ENCODE results near the gene ITGA6. TPM values are rescaled to one million over a fixed set of nuclear protein-coding genes. Genes with fewer than 3 reads are reported as not detected.

Gene ITGA6
- total RNA-seq, 1 donor from 2014 or later, result 0.81 TPM

DNA sequence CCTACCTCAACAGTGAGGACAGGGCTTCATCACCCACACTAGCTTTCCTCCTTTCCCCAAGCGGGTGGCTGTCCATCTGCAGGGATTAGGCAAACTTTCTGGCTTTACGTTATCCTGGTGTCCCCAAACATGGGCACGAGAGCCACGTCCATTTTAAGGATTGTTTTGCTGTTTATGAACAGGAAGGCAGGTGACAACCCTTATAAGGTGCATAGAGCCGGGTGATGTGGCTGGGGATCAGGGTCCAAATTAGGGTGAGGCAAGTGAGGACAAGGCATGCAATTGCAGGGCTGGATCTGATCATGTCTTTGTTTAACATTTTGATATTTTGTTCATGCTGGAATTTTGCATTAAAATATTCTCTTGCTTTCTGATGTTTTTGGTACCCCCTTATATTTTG, 27.6 kb upstream of the ITGA6 start:
- H3K9me3 Mint-ChIP-seq (ENCODE audit: unreplicated experiment), result no peaks in the 10 kb centered on the region
- no peaks in the 10 kb centered on the region for H3K36me3 Mint-ChIP-seq (ENCODE audit: unreplicated experiment)
- no peak for DNase-seq
- no peak overlapping the region for H3K4me3 Mint-ChIP-seq (ENCODE audit: unreplicated experiment)
- H3K4me1 Mint-ChIP-seq (ENCODE audit: low read depth, unreplicated experiment), result no peaks in the 10 kb centered on the region
- H3K27me3 Mint-ChIP-seq (ENCODE audit: unreplicated experiment), result peaks cover 2% of the 10 kb centered on the region
- no peak for TF ChIP-seq CTCF (IDR thresholded peaks at IDR 0.05; ENCODE audit: partially characterized antibody, unreplicated experiment)
- no peak overlapping the region for H3K27ac Mint-ChIP-seq (ENCODE audit: unreplicated experiment)

GRCh38 chr2:172402198-172402597, 25.2 kb upstream of the ITGA6 start:
- Mint-ChIP-seq H3K36me3 (ENCODE audit: unreplicated experiment) (no peaks in the 10 kb centered on the region), H3K27ac (ENCODE audit: unreplicated experiment) (no peak overlapping the region)

GRCh38 chr2:172403402-172403801, 24.0 kb upstream of the ITGA6 start:
- Mint-ChIP-seq H3K36me3 (ENCODE audit: unreplicated experiment) (no peaks in the 10 kb centered on the region), H3K4me3 (ENCODE audit: unreplicated experiment) (no peak overlapping the region), H3K9me3 (ENCODE audit: unreplicated experiment) (no peaks in the 10 kb centered on the region), H3K27ac (ENCODE audit: unreplicated experiment) (no peak overlapping the region), H3K27me3 (ENCODE audit: unreplicated experiment) (peaks cover 2% of the 10 kb centered on the region), H3K4me1 (ENCODE audit: low read depth, unreplicated experiment) (no peaks in the 10 kb centered on the region)
- DNase-seq, result no peak
- no peak for TF ChIP-seq CTCF (IDR thresholded peaks at IDR 0.05; ENCODE audit: partially characterized antibody, unreplicated experiment)

More at GRCh38 chr2:172402198-172402597, 25.2 kb upstream of the ITGA6 start:
- Mint-ChIP-seq H3K27me3 (ENCODE audit: unreplicated experiment) (peaks cover 2% of the 10 kb centered on the region), H3K4me3 (ENCODE audit: unreplicated experiment) (no peak overlapping the region), H3K9me3 (ENCODE audit: unreplicated experiment) (no peaks in the 10 kb centered on the region), H3K4me1 (ENCODE audit: low read depth, unreplicated experiment) (no peaks in the 10 kb centered on the region)
- no peak for DNase-seq
- TF ChIP-seq CTCF (IDR thresholded peaks at IDR 0.05; ENCODE audit: partially characterized antibody, unreplicated experiment), result no peak

DNA sequence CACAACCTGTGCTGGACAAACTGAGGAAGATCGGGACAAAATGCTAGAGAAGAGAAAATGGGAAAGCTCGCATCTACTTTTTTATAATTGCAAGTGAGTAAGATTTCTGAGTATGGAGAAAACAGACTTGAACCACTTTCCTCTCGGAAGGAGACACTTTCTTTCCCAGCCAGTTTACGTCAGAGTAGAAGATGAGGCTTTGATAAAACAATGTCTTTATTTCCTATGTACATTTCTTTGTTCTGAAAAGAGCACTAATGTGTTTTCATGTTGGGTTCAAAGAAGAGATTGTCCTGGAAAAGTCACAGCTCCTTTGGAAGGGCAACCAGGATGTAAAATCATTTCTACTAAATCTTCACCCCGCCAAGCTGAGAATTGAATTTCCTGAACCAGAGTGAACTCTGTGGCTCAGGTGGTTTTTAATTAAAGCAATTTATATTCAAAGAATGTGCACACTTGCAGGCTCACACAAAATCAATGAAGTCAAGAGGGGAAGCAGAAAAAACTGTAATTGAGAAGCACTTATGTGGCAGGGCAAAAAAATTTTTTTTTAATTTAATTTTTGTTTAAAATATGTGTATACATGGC, 23.4 kb upstream of the ITGA6 start:
- no peaks in the 10 kb centered on the region for H3K4me1 Mint-ChIP-seq (ENCODE audit: low read depth, unreplicated experiment)
- DNase-seq, result no peak
- peaks cover 2% of the 10 kb centered on the region for H3K27me3 Mint-ChIP-seq (ENCODE audit: unreplicated experiment)
- no peak overlapping the region for H3K27ac Mint-ChIP-seq (ENCODE audit: unreplicated experiment)
- no peak for TF ChIP-seq CTCF (IDR thresholded peaks at IDR 0.05; ENCODE audit: partially characterized antibody, unreplicated experiment)
- no peak overlapping the region for H3K4me3 Mint-ChIP-seq (ENCODE audit: unreplicated experiment)
- H3K36me3 Mint-ChIP-seq (ENCODE audit: unreplicated experiment), result no peaks in the 10 kb centered on the region
- H3K9me3 Mint-ChIP-seq (ENCODE audit: unreplicated experiment), result no peaks in the 10 kb centered on the region

DNA sequence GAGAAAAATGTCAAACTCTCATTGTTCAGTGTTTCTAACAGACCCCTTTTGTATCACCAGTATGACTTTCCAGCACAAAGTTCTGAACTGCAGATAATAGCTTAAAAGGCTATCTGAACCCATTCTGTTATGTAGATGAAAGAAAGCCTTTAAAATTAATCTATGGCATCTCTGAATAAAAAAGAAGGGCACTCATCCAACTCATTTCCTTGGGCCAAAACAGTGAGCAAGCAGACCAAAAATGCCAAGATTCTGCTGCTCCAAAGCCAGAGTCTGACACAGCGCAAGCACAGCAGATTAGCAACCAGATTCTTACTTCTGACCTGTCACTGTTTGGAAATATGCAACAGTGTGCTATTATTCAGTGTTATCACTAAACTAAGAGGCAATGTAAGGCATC, 22.6 kb upstream of the ITGA6 start:
- Mint-ChIP-seq H3K27ac (ENCODE audit: unreplicated experiment) (no peak overlapping the region), H3K4me1 (ENCODE audit: low read depth, unreplicated experiment) (no peaks in the 10 kb centered on the region), H3K36me3 (ENCODE audit: unreplicated experiment) (no peaks in the 10 kb centered on the region), H3K4me3 (ENCODE audit: unreplicated experiment) (no peak overlapping the region), H3K9me3 (ENCODE audit: unreplicated experiment) (no peaks in the 10 kb centered on the region), H3K27me3 (ENCODE audit: unreplicated experiment) (peaks cover 2% of the 10 kb centered on the region)
- DNase-seq, result no peak
- TF ChIP-seq CTCF (IDR thresholded peaks at IDR 0.05; ENCODE audit: partially characterized antibody, unreplicated experiment), result no peak

Measured in glutamatergic neuron (in vitro differentiated cells).